ENCODE measurements around the gene NDUFB1. TPM values are rescaled to one million over a fixed set of nuclear protein-coding genes. Genes with fewer than 3 reads are reported as not detected.
A peak's percentile ranks its signal among the peaks of the same experiment; 100 is the strongest.

The NDUFB1 gene
- polyA plus RNA-seq = 1,000 to 10,000 TPM in 1 of 4 donors, 100 to 1,000 TPM in 3; 223 to 1,286 (median 710) TPM
- long read RNA-seq, donor 1 = 0 reads
- long read RNA-seq, donor 2, transcript NDUFB1-203 (2 exons, 1,333 nt) = minor isoform, 19 of 95 reads
- long read RNA-seq, donor 2, transcript NDUFB1-201 (3 exons, 528 nt) = major isoform, 75 of 95 reads
- long read RNA-seq, donor 2, partial matches to known transcripts = 0 of 95 reads
- long read RNA-seq, donor 2, other reads (novel, unspliced or antisense) = 0 of 95 reads
- long read RNA-seq, donor 3, transcript NDUFB1-201 (3 exons, 528 nt) = major isoform, 108 of 166 reads
- long read RNA-seq, donor 3, transcript NDUFB1-203 (2 exons, 1,333 nt) = minor isoform, 46 of 166 reads
- long read RNA-seq, donor 3, transcript NDUFB1-202 (4 exons, 454 nt) = minor isoform, 7 of 166 reads
- long read RNA-seq, donor 3, partial matches to known transcripts = 5 of 166 reads
- long read RNA-seq, donor 3, other reads (novel, unspliced or antisense) = 0 of 166 reads
- long read RNA-seq, donor 4, partial matches to known transcripts = 0 of 5 reads
- long read RNA-seq, donor 4, other reads (novel, unspliced or antisense) = 0 of 5 reads
- long read RNA-seq, donor 5, transcript NDUFB1-203 (2 exons, 1,333 nt) = minor isoform, 18 of 82 reads
- long read RNA-seq, donor 5, transcript NDUFB1-201 (3 exons, 528 nt) = major isoform, 62 of 82 reads
- long read RNA-seq, donor 5, partial matches to known transcripts = 0 of 82 reads
- long read RNA-seq, donor 5, other reads (novel, unspliced or antisense) = 0 of 82 reads
- long read RNA-seq, donor 6, transcript NDUFB1-201 (3 exons, 528 nt) = major isoform, 97 of 140 reads
- long read RNA-seq, donor 6, transcript NDUFB1-203 (2 exons, 1,333 nt) = minor isoform, 39 of 140 reads
- long read RNA-seq, donor 6, partial matches to known transcripts = 0 of 140 reads
- long read RNA-seq, donor 6, other reads (novel, unspliced or antisense) = 0 of 140 reads
- long read RNA-seq, donor 7 = 0 reads
- long read RNA-seq, donor 8, transcript NDUFB1-201 (3 exons, 528 nt) = major isoform, 13 of 19 reads
- long read RNA-seq, donor 8, transcript NDUFB1-203 (2 exons, 1,333 nt) = minor isoform, 6 of 19 reads
- long read RNA-seq, donor 8, partial matches to known transcripts = 0 of 19 reads
- long read RNA-seq, donor 8, other reads (novel, unspliced or antisense) = 0 of 19 reads
- long read RNA-seq, donor 9, transcript NDUFB1-203 (2 exons, 1,333 nt) = minor isoform, 7 of 40 reads
- long read RNA-seq, donor 9, transcript NDUFB1-201 (3 exons, 528 nt) = major isoform, 33 of 40 reads
- long read RNA-seq, donor 9, partial matches to known transcripts = 0 of 40 reads
- long read RNA-seq, donor 9, other reads (novel, unspliced or antisense) = 0 of 40 reads
- long read RNA-seq, donor 10, transcript NDUFB1-201 (3 exons, 528 nt) = major isoform, 168 of 281 reads
- long read RNA-seq, donor 10, transcript NDUFB1-203 (2 exons, 1,333 nt) = minor isoform, 47 of 281 reads
- long read RNA-seq, donor 10, partial matches to known transcripts = 61 of 281 reads
- long read RNA-seq, donor 10, other reads (novel, unspliced or antisense) = 0 of 281 reads

DNA sequence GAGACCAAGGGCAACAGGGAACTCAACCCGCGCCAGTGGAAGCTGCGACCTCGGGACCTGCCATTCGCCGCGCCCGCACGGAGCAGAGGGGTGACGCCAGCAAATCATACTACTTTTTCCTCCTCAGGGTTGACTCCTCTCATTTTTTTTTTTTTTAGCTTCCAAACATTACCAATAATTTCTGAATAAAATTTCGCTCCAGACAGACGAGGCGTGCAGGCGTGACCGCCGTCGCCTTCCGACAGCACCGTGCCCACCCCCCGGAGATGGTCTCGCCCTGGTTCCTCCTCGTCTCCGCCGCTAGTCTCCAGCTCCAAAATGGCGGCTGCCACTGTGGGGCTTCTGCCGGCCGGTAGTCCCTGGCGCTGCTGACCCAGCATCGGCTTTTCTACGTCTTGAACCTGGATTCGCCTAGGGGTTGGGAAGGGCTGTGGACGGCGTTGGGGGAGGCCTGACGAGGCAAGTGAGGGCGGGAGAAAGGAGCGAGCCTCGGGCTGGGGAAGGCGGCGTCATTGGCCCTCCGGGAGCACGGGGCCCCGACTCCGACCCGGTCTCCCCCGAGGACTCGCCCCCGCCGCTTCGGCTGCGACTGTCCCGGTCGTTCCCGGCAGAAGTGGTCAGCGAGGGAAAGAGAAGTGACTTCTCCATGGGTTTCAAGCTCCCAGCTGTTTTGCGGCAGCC is at the start of gene NDUFB1, which contains the start of gene CPSF2:
Gene NDUFB1, minus strand, starts transcription at position 37 of the 681 bp plus-strand sequence. CDS start 4,069 bp downstream, outside the sequence.
Gene CPSF2, plus strand, starts transcription at position 300 of the 681 bp plus-strand sequence. CDS start 9,016 bp downstream, outside the sequence.
- Histone ChIP-seq H3K27me3 (ENCODE audit: control insufficient read depth in 3 of 3, insufficient read depth in 3 of 3, low read length in 3 of 3) (no peaks in the 10 kb centered on the region), H3K9me3 (ENCODE audit: control insufficient read depth in 2 of 2, insufficient read depth in 1 of 2, low read depth in 1 of 2, low read length in 1 of 2) (no peaks in the 10 kb centered on the region), H3K4me1 (ENCODE audit: control insufficient read depth in 3 of 3, insufficient read depth in 2 of 3, low read depth in 1 of 3, low read length in 2 of 3) (peaks cover 0 to 15% (median 10%) of the 10 kb centered on the region in 3 donors), H3K36me3 (ENCODE audit: control insufficient read depth in 3 of 3, insufficient read depth in 2 of 3, low read depth in 1 of 3, low read length in 3 of 3) (peaks cover 0 to 10% (median 0%) of the 10 kb centered on the region in 3 donors), H3K4me3 (ENCODE audit: low read depth in 1 of 3, low read length in 3 of 3) (peak within 1 kb of the TSS; percentile 75 to 91 (median 89)), H3K27ac (ENCODE audit: low read depth in 1 of 3, low read length in 2 of 3) (peak within 1 kb of the TSS; percentile 76 to 98 (median 86))
- WGBS, 3 donors = 0 to 1% (median 0%) methylated on average over 46 to 55 of the region's 55 CpGs
- DNase-seq (peak; percentile 78 to 93), FAIRE-seq (no peak)

GRCh38 chr14:92164958-92165357 is 43.5 kb upstream of the NDUFB1 start:
- FAIRE-seq (no peak), DNase-seq (no peak)
- H3K27me3 ChIP-seq (ENCODE audit: control insufficient read depth in 3 of 3, insufficient read depth in 3 of 3, low read length in 3 of 3) = no peaks in the 10 kb centered on the region
- H3K9me3 ChIP-seq (ENCODE audit: control insufficient read depth in 2 of 2, insufficient read depth in 1 of 2, low read depth in 1 of 2, low read length in 1 of 2) = peaks cover 0 to 4% of the 10 kb centered on the region in 2 donors
- peaks cover 4 to 14% (median 14%) of the 10 kb centered on the region in 3 donors for H3K36me3 ChIP-seq (ENCODE audit: control insufficient read depth in 3 of 3, insufficient read depth in 2 of 3, low read depth in 1 of 3, low read length in 3 of 3)
- 99% methylated on average over 2 of the region's 2 CpGs for WGBS, 3 donors
- no peaks in the 10 kb centered on the region for H3K4me1 ChIP-seq (ENCODE audit: control insufficient read depth in 3 of 3, insufficient read depth in 2 of 3, low read depth in 1 of 3, low read length in 2 of 3)
- H3K4me3 ChIP-seq (ENCODE audit: low read depth in 1 of 3, low read length in 3 of 3) = no peak overlapping the region
- no peak overlapping the region for H3K27ac ChIP-seq (ENCODE audit: low read depth in 1 of 3, low read length in 2 of 3)

- Histone ChIP-seq H3K4me1 (ENCODE audit: control insufficient read depth in 3 of 3, insufficient read depth in 2 of 3, low read depth in 1 of 3, low read length in 2 of 3) (no peaks in the 10 kb centered on the region), H3K27me3 (ENCODE audit: control insufficient read depth in 3 of 3, insufficient read depth in 3 of 3, low read length in 3 of 3) (no peaks in the 10 kb centered on the region), H3K9me3 (ENCODE audit: control insufficient read depth in 2 of 2, insufficient read depth in 1 of 2, low read depth in 1 of 2, low read length in 1 of 2) (peaks cover 0 to 4% of the 10 kb centered on the region in 2 donors), H3K4me3 (ENCODE audit: low read depth in 1 of 3, low read length in 3 of 3) (no peak overlapping the region), H3K27ac (ENCODE audit: low read depth in 1 of 3, low read length in 2 of 3) (no peak overlapping the region), H3K36me3 (ENCODE audit: control insufficient read depth in 3 of 3, insufficient read depth in 2 of 3, low read depth in 1 of 3, low read length in 3 of 3) (peaks cover 10 to 18% (median 18%) of the 10 kb centered on the region in 3 donors)
- no peak for DNase-seq
- WGBS, 3 donors = 70 to 84% (median 80%) methylated on average over 3 of the region's 3 CpGs
- no peak for FAIRE-seq
Measured at GRCh38 chr14:92161521-92161920, 40.0 kb upstream of the NDUFB1 start.

- no peak for FAIRE-seq
- WGBS, 3 donors = 52 to 73% (median 64%) methylated on average over 4 of the region's 4 CpGs
Measured at GRCh38 chr14:92160619-92161018, 39.1 kb upstream of the NDUFB1 start.

DNA sequence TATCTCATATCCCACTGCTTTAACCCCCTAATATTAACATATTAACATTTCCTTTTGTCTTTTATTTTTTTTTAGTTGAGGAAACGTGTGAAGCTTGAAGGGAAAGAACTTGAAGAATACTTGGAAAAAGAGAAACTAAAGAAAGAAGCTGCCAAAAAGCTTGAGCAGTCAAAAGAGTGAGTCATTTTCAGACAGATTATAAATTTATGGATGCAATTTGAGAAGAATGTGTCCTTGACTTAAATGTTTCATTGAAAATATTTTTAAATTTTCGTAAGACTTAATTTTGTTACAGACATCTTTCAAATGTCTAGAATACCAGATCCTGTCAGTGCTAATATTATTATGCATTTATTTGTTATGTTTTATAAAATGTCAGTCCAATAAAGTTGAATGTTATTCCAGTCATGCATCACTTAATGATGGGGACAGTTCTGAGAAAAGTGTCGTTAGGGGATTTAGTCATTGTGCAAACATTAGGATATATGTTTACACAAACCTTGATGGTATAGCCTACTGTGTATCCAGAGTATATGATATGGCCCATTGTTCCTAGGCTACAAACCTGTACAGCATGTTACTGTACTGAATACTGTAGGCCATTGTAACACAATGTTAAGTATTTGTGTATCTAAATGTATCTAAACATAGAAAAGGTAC is 32.9 kb upstream of the NDUFB1 start:
- Histone ChIP-seq H3K27me3 (ENCODE audit: control insufficient read depth in 3 of 3, insufficient read depth in 3 of 3, low read length in 3 of 3) (no peaks in the 10 kb centered on the region), H3K9me3 (ENCODE audit: control insufficient read depth in 2 of 2, insufficient read depth in 1 of 2, low read depth in 1 of 2, low read length in 1 of 2) (no peaks in the 10 kb centered on the region), H3K4me3 (ENCODE audit: low read depth in 1 of 3, low read length in 3 of 3) (no peak overlapping the region), H3K4me1 (ENCODE audit: control insufficient read depth in 3 of 3, insufficient read depth in 2 of 3, low read depth in 1 of 3, low read length in 2 of 3) (no peaks in the 10 kb centered on the region), H3K36me3 (ENCODE audit: control insufficient read depth in 3 of 3, insufficient read depth in 2 of 3, low read depth in 1 of 3, low read length in 3 of 3) (peaks cover 6 to 37% (median 13%) of the 10 kb centered on the region in 3 donors), H3K27ac (ENCODE audit: low read depth in 1 of 3, low read length in 2 of 3) (no peak overlapping the region)
- 67 to 74% (median 72%) methylated on average over 3 of the region's 3 CpGs for WGBS, 3 donors
- no peak for DNase-seq
- FAIRE-seq = no peak

More at GRCh38 chr14:92160619-92161018, 39.1 kb upstream of the NDUFB1 start:
- Histone ChIP-seq H3K27ac (ENCODE audit: low read depth in 1 of 3, low read length in 2 of 3) (peak overlapping the region in 1 of 3 donors; percentile 24), H3K4me1 (ENCODE audit: control insufficient read depth in 3 of 3, insufficient read depth in 2 of 3, low read depth in 1 of 3, low read length in 2 of 3) (no peaks in the 10 kb centered on the region), H3K36me3 (ENCODE audit: control insufficient read depth in 3 of 3, insufficient read depth in 2 of 3, low read depth in 1 of 3, low read length in 3 of 3) (peaks cover 10 to 20% (median 15%) of the 10 kb centered on the region in 3 donors), H3K27me3 (ENCODE audit: control insufficient read depth in 3 of 3, insufficient read depth in 3 of 3, low read length in 3 of 3) (no peaks in the 10 kb centered on the region), H3K4me3 (ENCODE audit: low read depth in 1 of 3, low read length in 3 of 3) (no peak overlapping the region), H3K9me3 (ENCODE audit: control insufficient read depth in 2 of 2, insufficient read depth in 1 of 2, low read depth in 1 of 2, low read length in 1 of 2) (no peaks in the 10 kb centered on the region)
- no peak for DNase-seq

- H3K9me3 ChIP-seq (ENCODE audit: control insufficient read depth in 2 of 2, insufficient read depth in 1 of 2, low read depth in 1 of 2, low read length in 1 of 2) = no peaks in the 10 kb centered on the region
- peaks cover 8 to 38% (median 10%) of the 10 kb centered on the region in 3 donors for H3K36me3 ChIP-seq (ENCODE audit: control insufficient read depth in 3 of 3, insufficient read depth in 2 of 3, low read depth in 1 of 3, low read length in 3 of 3)
- H3K4me3 ChIP-seq (ENCODE audit: low read depth in 1 of 3, low read length in 3 of 3) = no peak overlapping the region
- no peak for FAIRE-seq
- H3K4me1 ChIP-seq (ENCODE audit: control insufficient read depth in 3 of 3, insufficient read depth in 2 of 3, low read depth in 1 of 3, low read length in 2 of 3) = no peaks in the 10 kb centered on the region
- H3K27me3 ChIP-seq (ENCODE audit: control insufficient read depth in 3 of 3, insufficient read depth in 3 of 3, low read length in 3 of 3) = no peaks in the 10 kb centered on the region
- no peak for DNase-seq
- WGBS, 3 donors = 95 to 100% (median 100%) methylated on average over 1 of the region's 1 CpG
- H3K27ac ChIP-seq (ENCODE audit: low read depth in 1 of 3, low read length in 2 of 3) = no peak overlapping the region
Measured at GRCh38 chr14:92153581-92153980, 32.1 kb upstream of the NDUFB1 start.

GRCh38 chr14:92144708-92145107 is 23.2 kb upstream of the NDUFB1 start:
- no peaks in the 10 kb centered on the region for H3K9me3 ChIP-seq (ENCODE audit: control insufficient read depth in 2 of 2, insufficient read depth in 1 of 2, low read depth in 1 of 2, low read length in 1 of 2)
- H3K27ac ChIP-seq (ENCODE audit: low read depth in 1 of 3, low read length in 2 of 3) = no peak overlapping the region
- H3K36me3 ChIP-seq (ENCODE audit: control insufficient read depth in 3 of 3, insufficient read depth in 2 of 3, low read depth in 1 of 3, low read length in 3 of 3) = peaks cover 18 to 25% (median 18%) of the 10 kb centered on the region in 3 donors
- DNase-seq (no peak), FAIRE-seq (no peak)
- no peak overlapping the region for H3K4me3 ChIP-seq (ENCODE audit: low read depth in 1 of 3, low read length in 3 of 3)
- WGBS, 3 donors = 84 to 91% (median 90%) methylated on average over 2 of the region's 2 CpGs
- H3K27me3 ChIP-seq (ENCODE audit: control insufficient read depth in 3 of 3, insufficient read depth in 3 of 3, low read length in 3 of 3) = no peaks in the 10 kb centered on the region
- no peaks in the 10 kb centered on the region for H3K4me1 ChIP-seq (ENCODE audit: control insufficient read depth in 3 of 3, insufficient read depth in 2 of 3, low read depth in 1 of 3, low read length in 2 of 3)

Data from small intestine (tissue), 16 donors.